Measurements from ENCODE around the gene KRTAP6-2. TPM values are rescaled to one million over a fixed set of nuclear protein-coding genes. Genes with fewer than 3 reads are reported as not detected.

KRTAP6-2 gene
- not detected for total RNA-seq

GRCh38 chr21:30598802-30599201 is at the start of gene KRTAP6-2:
Gene KRTAP6-2 (minus strand): TSS chr21:30598902. CDS start chr21:30598874, 28 bp downstream.
- H3K36me3 ChIP-seq: no peaks in the 10 kb centered on the region
- no peak for TF ChIP-seq EP300 (IDR thresholded peaks at IDR 0.05)
- TF ChIP-seq POLR2AphosphoS5 (IDR thresholded peaks at IDR 0.05): no peak
- TF ChIP-seq CTCF (IDR thresholded peaks at IDR 0.05): no peak
- no peak for TF ChIP-seq POLR2A (IDR thresholded peaks at IDR 0.05; ENCODE audit: low read depth)
- no peaks in the 10 kb centered on the region for H3K9me3 ChIP-seq
- H3K4me3 ChIP-seq: no peak within 1 kb of the TSS
- no peaks in the 10 kb centered on the region for H3K27me3 ChIP-seq
- no peaks in the 10 kb centered on the region for H3K4me1 ChIP-seq
- 87% methylated on average over 6 of the region's 6 CpGs for WGBS
- intact Hi-C loops (cut with DNase I): no loop called here
- H3K27ac ChIP-seq (replicated peaks in 1 of 4): no peak within 1 kb of the TSS
- DNase-seq (ENCODE audit: extremely low spot score): no peak

GRCh38 chr21:30646904-30647414 is 48.3 kb upstream of the KRTAP6-2 start:
- Histone ChIP-seq H3K27me3 (no peaks in the 10 kb centered on the region), H3K9me3 (no peaks in the 10 kb centered on the region), H3K4me1 (no peaks in the 10 kb centered on the region), H3K36me3 (no peaks in the 10 kb centered on the region), H3K4me3 (no peak overlapping the region), H3K27ac (replicated peaks in 1 of 4) (no peak overlapping the region)
- 74% methylated on average over 1 of the region's 1 CpG for WGBS
- TF ChIP-seq POLR2AphosphoS5 (IDR thresholded peaks at IDR 0.05) (no peak), EP300 (IDR thresholded peaks at IDR 0.05) (no peak), CTCF (IDR thresholded peaks at IDR 0.05) (no peak), POLR2A (IDR thresholded peaks at IDR 0.05; ENCODE audit: low read depth) (no peak)
- intact Hi-C loops (cut with DNase I): no loop called here
- DNase-seq (ENCODE audit: extremely low spot score): no peak

GRCh38 chr21:30642564-30642963 is 43.9 kb upstream of the KRTAP6-2 start, which contains the start of gene KRTAP20-3:
Gene KRTAP20-3 (plus strand): TSS chr21:30642864.
- no peaks in the 10 kb centered on the region for H3K27me3 ChIP-seq
- no peaks in the 10 kb centered on the region for H3K36me3 ChIP-seq
- H3K27ac ChIP-seq (replicated peaks in 1 of 4): no peak within 1 kb of the TSS
- WGBS: 92% methylated on average over 2 of the region's 2 CpGs
- DNase-seq (ENCODE audit: extremely low spot score): no peak
- TF ChIP-seq EP300 (IDR thresholded peaks at IDR 0.05): no peak
- no peak for TF ChIP-seq POLR2A (IDR thresholded peaks at IDR 0.05; ENCODE audit: low read depth)
- no peak for TF ChIP-seq CTCF (IDR thresholded peaks at IDR 0.05)
- TF ChIP-seq POLR2AphosphoS5 (IDR thresholded peaks at IDR 0.05): no peak
- H3K4me1 ChIP-seq: no peaks in the 10 kb centered on the region
- no peak within 1 kb of the TSS for H3K4me3 ChIP-seq
- intact Hi-C loops (cut with DNase I): no loop called here
- no peaks in the 10 kb centered on the region for H3K9me3 ChIP-seq

GRCh38 chr21:30638686-30639085 is 40.0 kb upstream of the KRTAP6-2 start:
- WGBS: 49% methylated on average over 3 of the region's 3 CpGs
- no peak for TF ChIP-seq POLR2AphosphoS5 (IDR thresholded peaks at IDR 0.05)
- no peak for TF ChIP-seq EP300 (IDR thresholded peaks at IDR 0.05)
- TF ChIP-seq CTCF (IDR thresholded peaks at IDR 0.05): no peak
- TF ChIP-seq POLR2A (IDR thresholded peaks at IDR 0.05; ENCODE audit: low read depth): no peak
- Histone ChIP-seq H3K27me3 (no peaks in the 10 kb centered on the region), H3K36me3 (no peaks in the 10 kb centered on the region), H3K27ac (replicated peaks in 1 of 4) (no peak overlapping the region), H3K4me1 (no peaks in the 10 kb centered on the region), H3K9me3 (no peaks in the 10 kb centered on the region), H3K4me3 (no peak overlapping the region)
- intact Hi-C loops (cut with DNase I): no loop called here
- no peak for DNase-seq (ENCODE audit: extremely low spot score)

GRCh38 chr21:30634906-30635305 is 36.2 kb upstream of the KRTAP6-2 start, which contains the start of gene KRTAP20-2:
Gene KRTAP20-2 (plus strand): TSS chr21:30635206. CDS start chr21:30635264, 58 bp downstream.
- Histone ChIP-seq H3K4me1 (no peaks in the 10 kb centered on the region), H3K27ac (replicated peaks in 1 of 4) (no peak within 1 kb of the TSS), H3K9me3 (no peaks in the 10 kb centered on the region), H3K27me3 (no peaks in the 10 kb centered on the region), H3K36me3 (no peaks in the 10 kb centered on the region), H3K4me3 (no peak within 1 kb of the TSS)
- intact Hi-C loops (cut with DNase I): no loop called here
- WGBS: 100% methylated on average over 1 of the region's 1 CpG
- DNase-seq (ENCODE audit: extremely low spot score): no peak
- TF ChIP-seq POLR2AphosphoS5 (IDR thresholded peaks at IDR 0.05): no peak
- no peak for TF ChIP-seq POLR2A (IDR thresholded peaks at IDR 0.05; ENCODE audit: low read depth)
- no peak for TF ChIP-seq EP300 (IDR thresholded peaks at IDR 0.05)
- TF ChIP-seq CTCF (IDR thresholded peaks at IDR 0.05): no peak

Measured in esophagus muscularis mucosa (tissue), 4 donors.